VCaP (cell line): ENCODE data around the gene ARID2.

Experiments
- H3K27ac ChIP-seq: fragments of 450-650 bp; 2 replicates; pipeline ENCODE4 v1.5.1; 2017
- CTCF ChIP-seq: fragments of 450-650 bp; conservative IDR thresholded peaks from 2 replicates; pipeline ENCODE4 v1.5.1; 2017; ENCODE audit warnings: mild to moderate bottlenecking, moderate library complexity

Gene ARID2

GRCh38 chr12:45930369-45930768 is 200.9 kb downstream of the ARID2 start:
- TF ChIP-seq CTCF, result no peak
- no peak overlapping the region for H3K27ac ChIP-seq

GRCh38 chr12:45933504-45933903 is 204.0 kb downstream of the ARID2 start:
- H3K27ac ChIP-seq, result no peak overlapping the region
- no peak for TF ChIP-seq CTCF

- no peak for TF ChIP-seq CTCF
- H3K27ac ChIP-seq, result no peak overlapping the region
Observed at GRCh38 chr12:45934956-45935355, 205.4 kb downstream of the ARID2 start.

GRCh38 chr12:45938566-45938965 is 209.1 kb downstream of the ARID2 start:
- no peak for TF ChIP-seq CTCF
- no peak overlapping the region for H3K27ac ChIP-seq

- TF ChIP-seq CTCF, result no peak
- H3K27ac ChIP-seq, result no peak overlapping the region
Observed at GRCh38 chr12:45939759-45940158, 210.3 kb downstream of the ARID2 start.

GRCh38 chr12:45944771-45945170 is 215.3 kb downstream of the ARID2 start:
- no peak overlapping the region for H3K27ac ChIP-seq

GRCh38 chr12:45946435-45946834 is 216.9 kb downstream of the ARID2 start:
- H3K27ac ChIP-seq, result no peak overlapping the region
- TF ChIP-seq CTCF, result no peak

More at GRCh38 chr12:45944771-45945170, 215.3 kb downstream of the ARID2 start:
- TF ChIP-seq CTCF, result no peak

- no peak for TF ChIP-seq CTCF
Observed at GRCh38 chr12:45948546-45948945, 219.0 kb downstream of the ARID2 start.

More at GRCh38 chr12:45948546-45948945, 219.0 kb downstream of the ARID2 start:
- no peak overlapping the region for H3K27ac ChIP-seq
